ENCODE results near the gene IDI1.
"Not testable (repeated sequence)": the region's sequence is repeated elsewhere in the genome, so short reads cannot be mapped to it uniquely, and the experiment has no call there.

The IDI1 gene

GRCh38 chr10:1034758-1035157, 14.2 kb downstream of the IDI1 start:
- no peak for DNase-seq (ENCODE audit: low spot score)

GRCh38 chr10:1033601-1034000, 15.3 kb downstream of the IDI1 start:
- no peak for DNase-seq (ENCODE audit: low spot score)

- no peak for DNase-seq (ENCODE audit: low spot score)
These were observed 19.1 kb downstream of the IDI1 start for GRCh38 chr10:1029838-1030237.

- no peak for DNase-seq (ENCODE audit: low spot score)
These were observed 22.3 kb downstream of the IDI1 start for GRCh38 chr10:1026578-1026977.

- DNase-seq (ENCODE audit: low spot score): no peak
These were observed 23.2 kb downstream of the IDI1 start, which contains the start of gene IDI2 for GRCh38 chr10:1025683-1026082. IDI2 (minus strand) TSS chr10:1025859; CDS start chr10:1024723, 1,136 bp downstream.

GRCh38 chr10:1024103-1024502, 24.8 kb downstream of the IDI1 start:
- no peak for DNase-seq (ENCODE audit: low spot score)

- DNase-seq (ENCODE audit: low spot score): no peak
These were observed 26.5 kb downstream of the IDI1 start for GRCh38 chr10:1022413-1022812.

- DNase-seq (ENCODE audit: low spot score): no peak
These were observed 28.0 kb downstream of the IDI1 start for GRCh38 chr10:1020958-1021357.

- no peak for DNase-seq (ENCODE audit: low spot score)
These were observed 28.5 kb downstream of the IDI1 start for GRCh38 chr10:1020460-1020859.

- no peak for DNase-seq (ENCODE audit: low spot score)
These were observed 29.6 kb downstream of the IDI1 start for GRCh38 chr10:1019362-1019761.

GRCh38 chr10:1015688-1016087, 33.2 kb downstream of the IDI1 start:
- DNase-seq (ENCODE audit: low spot score): no peak

- DNase-seq (ENCODE audit: low spot score): no peak
These were observed 37.2 kb downstream of the IDI1 start for GRCh38 chr10:1011696-1012095.

GRCh38 chr10:1010703-1011102, 38.2 kb downstream of the IDI1 start:
- DNase-seq (ENCODE audit: low spot score): no peak

GRCh38 chr10:1009947-1010346, 39.0 kb downstream of the IDI1 start:
- not testable (repeated sequence) for DNase-seq (ENCODE audit: low spot score)

GRCh38 chr10:1009071-1009494, 39.8 kb downstream of the IDI1 start:
- DNase-seq (ENCODE audit: low spot score): no peak

GRCh38 chr10:1007583-1007982, 41.3 kb downstream of the IDI1 start:
- DNase-seq (ENCODE audit: low spot score): no peak

- DNase-seq (ENCODE audit: low spot score): no peak
These were observed 42.3 kb downstream of the IDI1 start for GRCh38 chr10:1006573-1006972.

GRCh38 chr10:1003884-1004670, 44.8 kb downstream of the IDI1 start:
- DNase-seq (ENCODE audit: low spot score): no peak

GRCh38 chr10:1002425-1003006, 46.4 kb downstream of the IDI1 start:
- no peak for DNase-seq (ENCODE audit: low spot score)

- no peak for DNase-seq (ENCODE audit: low spot score)
These were observed 51.5 kb downstream of the IDI1 start for GRCh38 chr10:997266-998022.

GRCh38 chr10:996031-996430, 52.9 kb downstream of the IDI1 start:
- DNase-seq (ENCODE audit: low spot score): no peak

- no peak for DNase-seq (ENCODE audit: low spot score)
These were observed 53.4 kb downstream of the IDI1 start for GRCh38 chr10:995559-995926.

Measured in ecto neural progenitor cell (in vitro differentiated cells).